NCI-H524 (cell line): ENCODE data around the gene LSM14B.
A peak's percentile ranks its signal among the peaks of the same experiment; 100 is the strongest.

Experiments used
- DNase-seq, 2 experiments: peaks; one replicate each; lab custom pipeline; 2025; lab: John Stamatoyannopoulos, UW

LSM14B gene

DNA sequence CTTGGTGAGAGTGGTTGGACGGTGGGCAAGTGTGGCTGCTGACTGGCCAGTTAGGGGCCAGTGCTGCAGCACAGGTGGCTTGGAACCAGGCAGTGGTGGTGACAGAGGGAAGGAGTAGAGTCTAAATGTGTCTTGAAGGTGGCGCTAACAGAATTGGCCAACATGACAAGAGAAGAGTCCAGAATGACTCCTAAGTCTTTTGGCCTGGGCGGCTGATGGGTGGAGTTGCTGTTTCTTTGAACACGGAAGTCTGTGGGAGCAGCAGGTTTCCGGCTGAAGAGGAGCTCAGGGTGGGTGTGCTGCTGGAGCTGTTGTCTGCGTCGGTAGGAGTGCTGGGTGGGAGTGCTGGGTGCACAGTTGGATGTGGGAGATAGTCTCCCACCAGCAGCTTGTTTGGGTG, 10.1 kb downstream of the LSM14B start:
- no peak for DNase-seq

DNA sequence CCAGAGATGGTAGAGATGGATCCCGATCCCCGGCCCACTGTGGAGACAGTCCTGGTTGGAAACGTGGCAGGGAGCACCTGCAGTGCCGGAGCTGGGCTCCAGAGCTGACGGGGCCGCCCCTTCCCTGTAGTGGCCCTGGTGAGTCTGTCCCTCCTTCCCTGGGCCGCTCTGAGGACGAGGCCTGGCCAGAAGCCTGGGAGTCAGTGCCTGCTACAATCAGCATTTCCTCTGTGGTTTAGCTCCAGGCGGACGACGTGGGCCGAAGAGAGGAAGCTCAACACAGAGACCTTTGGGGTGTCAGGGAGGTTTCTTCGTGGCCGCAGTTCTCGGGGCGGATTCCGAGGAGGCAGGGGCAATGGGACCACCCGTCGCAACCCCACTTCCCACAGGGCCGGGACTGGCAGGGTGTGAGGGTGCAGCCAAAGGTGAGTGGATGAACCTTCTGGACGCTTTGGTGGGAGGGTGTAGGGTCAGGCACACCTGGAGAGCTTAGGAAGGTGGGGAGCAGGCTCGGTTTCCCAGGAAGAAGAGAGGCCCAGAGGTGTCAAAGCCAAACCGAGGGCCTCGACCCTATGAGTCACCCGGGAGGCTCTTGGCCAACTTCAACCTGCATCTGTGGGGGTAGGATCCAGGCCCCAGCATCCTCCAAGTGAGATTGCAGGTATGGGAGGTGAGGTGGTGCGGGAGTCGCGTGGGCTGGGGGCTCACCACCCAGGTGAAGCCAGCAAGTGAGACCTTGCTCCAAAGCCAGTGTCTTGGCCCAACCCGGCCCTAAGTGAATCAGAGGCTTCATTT, 11.0 kb downstream of the LSM14B start:
- DNase-seq, result no peak

DNA sequence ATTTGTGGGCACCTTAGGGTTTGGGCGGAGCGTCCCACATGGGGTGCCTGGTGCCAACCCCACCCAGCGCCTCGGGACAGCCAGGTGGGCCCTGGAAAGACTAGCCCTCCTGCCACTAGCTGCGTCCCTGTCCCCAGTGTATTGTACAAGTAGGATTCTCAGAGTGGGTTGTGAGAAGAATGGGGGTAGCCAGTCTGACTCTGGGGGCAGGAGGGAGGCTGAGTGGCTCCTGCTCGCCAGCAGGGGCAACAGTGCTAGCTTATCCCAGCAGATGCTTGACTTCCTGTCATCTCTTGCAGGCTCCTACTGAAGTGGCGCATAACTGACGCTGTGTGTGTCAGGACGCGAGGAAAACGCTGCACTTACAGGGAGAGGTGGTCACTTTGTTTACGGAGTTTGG, 11.6 kb downstream of the LSM14B start:
- DNase-seq, result no peak

DNA sequence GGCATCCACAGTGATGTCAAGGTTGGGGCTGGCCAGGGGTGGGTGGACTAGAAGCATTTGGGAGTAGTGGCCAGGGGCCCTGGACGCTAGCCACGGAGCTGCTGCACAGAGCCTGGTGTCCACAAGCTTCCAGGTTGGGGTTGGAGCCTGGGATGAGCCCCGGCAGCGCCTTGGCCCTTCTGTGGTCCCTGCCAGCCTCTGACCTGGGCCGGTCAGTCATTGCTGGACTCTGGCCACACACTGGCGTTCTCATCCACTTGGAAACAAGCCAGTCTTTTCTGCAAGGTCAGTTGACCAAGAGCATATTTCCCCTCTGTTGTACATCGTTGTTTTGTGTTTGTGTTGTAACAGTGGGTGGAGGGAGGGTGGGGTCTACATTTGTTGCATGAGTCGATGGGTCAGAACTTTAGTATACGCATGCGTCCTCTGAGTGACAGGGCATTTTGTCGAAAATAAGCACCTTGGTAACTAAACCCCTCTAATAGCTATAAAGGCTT, 12.5 kb downstream of the LSM14B start:
- DNase-seq, result no peak

DNA sequence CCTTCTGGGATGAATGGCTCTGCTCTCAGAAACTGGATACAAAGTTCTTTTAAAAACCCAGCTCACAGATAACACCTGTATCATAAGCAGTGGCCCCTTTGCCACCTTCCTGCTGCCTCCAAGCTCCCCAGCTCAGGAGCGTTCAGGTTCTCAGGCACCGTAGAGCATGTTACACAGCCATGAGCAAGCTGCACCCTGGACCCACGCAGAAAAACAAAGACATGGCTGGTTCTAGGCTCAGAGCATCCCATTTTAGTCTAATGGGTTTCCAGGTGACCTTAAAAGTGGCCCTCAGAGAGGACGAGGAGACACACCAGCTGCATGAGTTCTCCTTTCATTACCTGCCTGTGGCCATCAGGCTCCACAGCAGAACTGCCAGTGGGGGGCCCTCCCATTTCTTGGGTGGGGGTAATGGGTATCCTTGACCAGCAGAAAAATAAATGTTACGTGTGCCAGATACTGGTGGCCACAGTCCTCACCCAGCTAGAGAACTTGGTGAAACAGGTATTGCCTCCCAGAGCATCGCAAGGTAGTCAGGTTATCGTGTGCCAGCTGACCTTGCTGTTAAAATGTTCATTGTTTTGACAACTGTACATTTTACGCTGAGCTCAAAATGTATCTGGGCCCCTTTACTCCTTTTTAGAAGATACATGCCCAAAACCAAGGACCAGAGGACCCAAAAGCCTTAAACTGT, 13.4 kb downstream of the LSM14B start:
- DNase-seq, result no peak

DNA sequence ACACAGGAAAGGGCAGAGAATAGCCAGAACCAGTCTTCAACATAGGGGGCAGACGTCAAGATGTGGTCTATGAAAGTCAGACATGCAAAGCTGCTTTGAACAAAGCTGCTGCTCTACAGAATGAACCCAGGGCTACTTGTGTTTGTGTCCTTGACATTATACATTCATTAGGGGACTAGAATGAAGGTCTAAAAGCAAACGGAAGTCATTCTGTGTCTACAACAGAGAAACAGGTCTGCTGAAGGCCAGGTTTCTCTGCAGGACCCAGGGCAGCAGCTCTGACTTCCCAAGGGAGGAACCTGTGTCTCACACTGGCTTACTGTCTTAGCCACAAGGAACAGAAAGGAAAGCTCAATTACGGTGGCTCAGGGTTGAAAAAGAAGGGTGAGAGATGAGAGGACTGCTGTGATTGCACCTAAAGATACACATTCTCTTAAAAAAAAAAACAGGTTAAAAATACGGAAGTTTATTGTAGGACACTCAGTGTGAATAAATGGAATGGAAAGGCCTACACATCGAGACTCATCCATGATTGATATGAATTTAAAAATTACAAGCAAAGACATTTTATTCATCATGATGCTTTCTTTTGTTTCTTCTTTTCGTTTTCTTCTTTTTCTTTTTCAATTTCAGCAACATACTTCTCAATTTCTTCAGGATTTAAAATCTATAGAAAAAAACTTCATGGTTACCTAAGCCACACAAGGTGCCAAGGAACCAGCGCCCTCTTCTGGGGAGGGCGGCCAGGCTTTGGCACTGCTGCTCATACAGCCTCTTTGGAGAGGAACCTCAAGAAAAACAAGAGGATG, 14.2 kb downstream of the LSM14B start:
- peak in 1 of 2 experiments; percentile 67 for DNase-seq

DNA sequence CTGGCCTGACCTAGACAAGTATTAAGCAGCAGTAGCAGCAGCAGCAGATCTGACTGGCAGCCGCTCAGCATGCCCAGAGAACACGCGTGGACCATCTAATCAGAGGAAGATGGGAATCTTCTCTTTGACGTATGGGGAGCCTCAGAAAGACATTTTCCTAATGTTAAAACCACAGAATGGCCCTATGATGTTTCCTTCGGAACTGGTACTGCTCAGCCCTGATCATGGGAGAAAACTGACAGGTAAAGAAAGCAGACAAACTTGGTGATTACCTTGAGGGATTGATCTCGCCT, 14.8 kb downstream of the LSM14B start:
- no peak for DNase-seq

DNA sequence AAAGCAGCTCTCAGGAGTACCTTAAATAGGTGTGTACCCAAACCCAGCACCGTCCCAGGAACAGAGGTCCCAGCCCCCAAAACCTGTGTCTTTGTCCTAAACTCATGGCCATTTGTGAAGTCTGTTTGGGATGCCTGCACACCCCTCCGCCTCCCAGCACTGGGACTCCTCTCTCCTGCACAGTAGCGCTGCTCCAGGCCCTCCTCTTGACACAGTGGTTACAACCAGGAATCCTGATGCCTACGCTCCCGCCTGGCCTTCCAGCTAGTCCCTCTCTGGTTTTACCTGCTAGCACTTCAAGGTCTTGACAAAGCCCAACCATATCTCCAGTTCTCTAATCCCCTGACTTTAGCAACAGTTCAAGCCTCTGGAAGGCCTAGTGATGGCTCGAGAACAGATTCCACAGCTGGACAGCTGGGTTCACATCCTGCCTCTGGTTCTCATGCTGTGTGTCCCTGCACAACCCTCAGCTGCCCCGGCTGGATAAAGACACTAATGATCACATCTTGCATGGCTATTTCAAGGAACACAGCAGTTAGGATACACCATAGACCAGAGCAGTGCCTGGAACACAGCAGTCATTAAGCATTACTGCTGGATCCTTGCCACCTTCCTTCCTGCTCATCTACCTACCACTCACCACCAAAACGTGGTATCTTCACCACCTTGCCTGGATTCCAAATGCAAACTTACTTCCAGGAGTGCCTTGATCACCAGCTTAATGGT, 15.4 kb downstream of the LSM14B start:
- DNase-seq, result no peak

DNA sequence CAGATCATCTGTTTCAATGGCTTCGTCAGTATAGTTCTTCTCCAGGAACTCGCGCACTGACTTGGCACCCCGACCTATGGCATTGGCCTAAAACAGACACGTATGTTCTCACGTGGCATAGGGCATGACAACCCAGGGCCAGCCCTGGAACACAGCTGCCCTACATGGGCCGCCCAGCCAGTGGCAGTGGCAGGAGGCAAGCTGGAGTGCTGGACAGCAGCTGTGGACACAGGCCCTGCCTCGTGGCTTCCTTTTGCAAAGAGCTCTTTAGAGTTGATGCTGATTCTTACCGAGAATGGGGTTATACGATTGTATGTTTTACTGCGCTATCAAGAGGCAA, 15.9 kb downstream of the LSM14B start:
- DNase-seq, result no peak

DNA sequence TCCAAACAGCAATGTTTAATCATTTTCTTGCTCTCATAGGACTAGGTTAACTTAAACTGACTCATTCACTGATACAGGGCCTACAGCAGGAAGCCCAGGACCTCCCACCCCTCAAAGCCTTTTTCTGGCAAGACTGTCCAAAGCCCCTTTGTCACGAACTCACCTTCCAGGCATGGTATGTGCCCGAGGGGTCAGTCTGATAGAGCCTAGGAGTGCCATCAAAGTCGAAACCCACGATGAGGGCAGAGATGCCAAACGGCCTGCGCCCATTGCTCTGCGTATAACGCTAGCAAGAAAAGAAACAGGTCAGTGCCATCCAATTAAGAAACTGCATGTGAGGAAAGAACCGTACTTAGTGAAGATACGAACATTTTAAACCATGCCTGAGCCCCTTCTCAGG, 16.6 kb downstream of the LSM14B start:
- DNase-seq, result no peak

DNA sequence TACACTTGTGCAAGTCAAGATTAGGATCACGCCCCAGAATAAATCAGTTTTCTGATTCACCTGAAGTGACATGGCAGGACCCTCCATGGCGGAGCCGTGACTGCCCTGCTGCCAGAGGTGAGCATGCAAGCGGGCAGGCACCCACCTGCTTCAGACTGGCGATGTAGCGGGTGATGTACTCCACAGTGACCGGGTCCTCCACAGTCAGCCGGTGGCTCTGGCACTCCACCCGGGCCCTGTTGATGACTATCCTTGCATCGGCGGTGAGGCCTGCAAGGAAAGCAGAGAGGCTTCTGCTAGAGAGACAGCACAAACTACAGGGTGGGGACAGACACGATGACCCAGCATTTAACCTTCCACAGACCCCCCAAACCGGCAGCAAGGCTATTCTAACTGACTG, 17.4 kb downstream of the LSM14B start:
- DNase-seq, result no peak

DNA sequence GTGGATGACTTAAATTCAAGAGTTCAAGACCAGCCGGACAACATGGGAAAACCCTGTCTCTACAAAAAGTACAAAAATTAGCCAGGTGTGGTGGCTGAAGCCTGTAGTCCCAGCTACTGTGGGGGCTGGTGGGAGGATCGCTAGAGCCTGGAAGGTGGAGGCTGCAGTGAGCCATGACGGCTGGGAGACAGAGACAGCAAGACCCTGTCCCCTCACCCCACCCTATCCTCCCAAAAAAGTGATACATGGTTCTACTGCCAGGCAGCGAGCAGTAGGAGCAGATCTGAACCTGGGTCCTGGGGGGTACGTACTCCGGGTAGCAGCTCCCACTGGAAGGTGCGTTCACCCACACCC, 18.7 kb downstream of the LSM14B start:
- no peak for DNase-seq

DNA sequence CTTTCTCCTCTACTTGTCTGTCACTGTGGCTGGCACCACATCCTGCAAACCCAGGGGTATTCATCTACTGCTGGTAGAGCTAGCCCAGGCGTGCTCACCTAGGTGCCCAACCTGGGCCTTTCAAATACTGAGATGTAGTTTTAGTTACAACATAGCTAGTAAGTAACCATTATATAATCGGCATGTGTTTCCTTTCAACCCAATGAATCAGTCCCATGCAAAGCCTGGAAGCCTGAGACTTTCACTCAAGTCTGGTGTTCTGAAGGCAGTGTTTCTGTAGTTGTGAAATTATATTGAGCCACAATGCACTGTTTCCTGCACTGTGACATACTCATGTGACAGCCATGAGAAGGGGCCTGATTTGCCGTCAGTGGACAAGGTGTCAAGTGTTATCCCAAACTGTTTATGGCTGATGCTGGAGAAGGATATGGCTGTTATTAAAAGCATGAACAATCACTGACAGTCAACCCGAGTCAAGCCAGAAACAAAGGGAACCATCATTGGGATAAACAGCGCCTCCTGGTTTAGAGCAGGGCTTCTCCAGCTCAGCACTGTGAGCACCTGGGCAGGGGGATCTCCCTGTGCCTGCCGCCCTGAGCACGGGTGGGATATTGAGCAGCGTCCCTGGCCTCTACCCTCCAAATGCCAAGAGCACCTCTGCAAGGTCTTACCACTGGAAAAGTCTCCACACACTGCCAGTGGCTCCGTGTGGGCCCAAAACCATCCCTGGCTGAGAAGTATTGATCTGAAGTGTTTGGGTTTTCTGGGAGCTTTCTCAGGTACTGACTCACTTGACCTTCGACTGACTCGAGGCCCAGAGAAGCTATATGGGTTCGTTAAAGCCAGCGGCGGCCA, 19.3 kb downstream of the LSM14B start:
- DNase-seq, result peak in 1 of 2 experiments; percentile 18

DNA sequence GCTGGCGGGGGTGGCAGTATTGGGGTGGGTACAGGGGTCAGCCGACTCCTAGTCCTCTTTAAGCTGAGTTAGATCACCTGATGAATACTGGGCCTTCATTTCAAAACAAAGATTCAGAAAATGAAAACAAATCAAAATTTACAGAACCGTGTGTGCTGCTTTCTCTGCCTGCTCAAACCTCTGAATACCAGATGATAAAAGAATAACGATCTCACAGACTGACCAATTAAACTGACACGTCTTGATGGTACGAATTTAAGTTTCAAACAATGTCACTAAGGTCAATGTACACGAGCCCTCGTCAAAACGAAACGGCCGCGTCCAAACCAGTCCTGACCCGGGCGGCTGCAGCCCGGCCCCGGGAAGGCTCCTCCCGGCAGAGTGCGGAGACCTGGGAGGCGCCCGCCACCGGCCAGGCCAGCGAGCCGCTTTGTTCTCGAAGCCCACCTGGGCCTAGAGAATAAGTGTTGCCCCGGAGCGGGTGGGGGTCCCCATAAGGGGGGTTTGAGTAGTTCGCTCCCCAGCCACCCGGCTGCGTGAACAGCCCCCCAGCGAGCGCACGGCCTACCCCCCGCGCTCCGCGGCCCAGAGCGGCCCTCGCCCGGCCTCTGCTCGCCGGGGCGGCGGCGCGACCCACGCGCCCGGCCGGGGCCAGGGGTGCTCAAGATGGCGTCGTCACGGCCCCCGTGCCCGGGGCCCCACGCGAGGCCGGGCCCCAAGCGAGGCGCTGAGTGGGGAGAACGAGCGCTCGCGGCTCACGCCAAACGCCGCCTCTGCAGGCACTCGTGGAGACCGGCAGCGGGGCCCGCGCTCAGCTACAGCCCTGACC, 20.2 kb downstream of the LSM14B start:
- no peak for DNase-seq

DNA sequence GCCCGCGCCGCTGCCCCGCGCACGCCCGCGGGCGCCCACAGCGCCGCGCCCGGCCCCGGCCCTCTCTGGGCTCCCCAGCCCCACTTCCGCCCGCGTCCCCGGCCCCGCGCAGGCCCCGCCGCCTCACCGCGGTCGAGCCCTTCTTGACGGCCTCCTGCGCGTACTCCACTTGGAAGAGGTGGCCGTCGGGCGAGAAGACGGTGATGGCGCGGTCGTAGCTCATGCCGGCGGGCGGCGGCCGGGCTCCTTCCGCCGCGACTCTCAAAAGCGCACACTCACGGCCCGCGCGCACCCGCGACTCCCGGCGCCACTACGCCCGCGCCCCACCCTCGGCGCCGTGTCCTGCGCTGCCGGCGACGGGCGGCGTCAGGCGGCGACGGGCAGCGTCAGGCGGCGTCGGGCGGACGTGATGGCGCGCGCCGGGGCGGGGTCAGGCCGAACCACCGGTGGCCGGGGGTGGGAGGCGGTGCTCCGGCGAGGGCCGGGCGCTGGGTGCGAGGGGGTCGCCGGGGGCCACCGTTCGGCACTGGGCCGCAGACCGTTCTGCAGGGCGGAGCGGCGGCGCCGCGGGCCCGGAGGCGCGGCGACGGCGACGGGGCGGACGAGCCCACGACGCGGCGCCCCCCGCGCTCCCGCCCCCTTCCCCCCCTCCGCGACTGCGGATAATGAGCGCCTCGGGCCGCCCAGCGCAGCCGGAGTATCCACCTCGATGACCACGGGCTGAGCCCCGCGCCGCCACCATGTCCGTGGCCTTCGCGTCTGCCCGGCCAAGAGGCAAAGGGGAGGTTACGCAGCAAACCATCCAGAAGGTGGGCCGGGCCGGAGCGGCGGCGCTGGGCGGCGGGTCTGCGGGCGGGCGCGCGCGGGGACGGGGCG, 21.0 kb downstream of the LSM14B start, which contains the start of the genes PSMA7 and SS18L1:
TSS of gene PSMA7 (minus strand) at position 314 of the 876 bp plus-strand sequence. CDS start at position 223, 91 bp downstream.
TSS of gene SS18L1 (plus strand) at position 689 of the 876 bp plus-strand sequence. CDS start at position 741, 52 bp downstream.
- DNase-seq, result peak; percentile 62 to 78

DNA sequence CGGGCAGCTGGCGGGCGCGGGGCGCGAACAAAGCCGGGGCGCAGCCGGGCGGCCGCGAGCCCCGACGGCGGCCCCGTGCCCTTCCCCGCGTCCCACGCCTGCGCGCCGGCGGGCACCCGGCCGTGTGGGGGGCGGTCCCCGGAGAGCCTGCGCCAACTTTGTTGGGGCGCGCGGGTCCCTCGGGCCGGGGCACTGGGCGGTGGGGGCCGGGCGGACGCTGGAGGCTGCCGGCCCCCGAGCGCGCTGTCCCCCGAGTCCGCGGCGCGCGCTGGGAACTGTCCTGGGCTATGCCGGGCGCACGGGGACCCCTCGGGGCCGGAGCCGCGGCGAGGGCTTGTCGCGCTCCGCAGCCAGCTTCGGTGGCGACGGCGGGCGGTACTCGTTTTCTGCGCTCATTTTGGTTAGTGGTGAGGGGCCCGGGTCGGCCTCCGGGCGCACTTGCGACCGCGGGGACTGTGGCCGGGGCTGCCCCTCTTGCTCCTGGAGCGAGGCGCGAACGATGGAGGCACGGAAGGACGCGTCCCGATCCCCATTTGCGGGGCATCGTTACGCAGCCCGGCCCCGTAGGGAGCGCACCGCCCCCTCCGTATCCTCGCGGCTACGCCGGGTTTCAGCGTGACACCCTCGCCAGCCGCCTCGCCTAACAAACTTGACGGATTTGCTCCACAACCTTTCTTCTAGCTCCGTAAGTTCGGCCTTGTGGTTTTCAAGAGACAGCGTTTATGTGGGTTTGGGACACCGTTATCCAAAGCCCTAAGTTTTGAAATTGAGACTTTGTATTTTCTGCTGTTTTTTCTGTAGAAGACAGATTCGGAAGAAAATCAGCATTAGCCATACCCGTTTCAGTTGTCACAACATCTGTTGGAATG, 21.9 kb downstream of the LSM14B start:
- peak in 1 of 2 experiments; percentile 27 for DNase-seq

DNA sequence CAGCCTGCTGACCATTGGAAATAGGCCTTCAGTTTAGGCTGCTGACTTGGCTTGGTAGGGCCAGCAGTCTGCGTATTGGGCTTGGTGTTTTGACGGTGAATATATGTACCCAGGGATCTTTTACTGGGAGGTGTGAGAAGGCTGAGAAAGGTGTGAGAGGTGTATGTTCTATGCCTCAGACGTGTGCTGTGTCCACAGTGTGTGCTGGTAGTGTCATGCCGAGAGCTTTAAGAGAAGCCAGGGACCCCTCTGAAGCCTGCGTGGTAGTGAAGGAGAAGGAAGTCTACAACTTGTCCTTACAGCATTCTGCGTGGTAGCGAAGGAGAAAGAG, 23.4 kb downstream of the LSM14B start:
- no peak for DNase-seq

DNA sequence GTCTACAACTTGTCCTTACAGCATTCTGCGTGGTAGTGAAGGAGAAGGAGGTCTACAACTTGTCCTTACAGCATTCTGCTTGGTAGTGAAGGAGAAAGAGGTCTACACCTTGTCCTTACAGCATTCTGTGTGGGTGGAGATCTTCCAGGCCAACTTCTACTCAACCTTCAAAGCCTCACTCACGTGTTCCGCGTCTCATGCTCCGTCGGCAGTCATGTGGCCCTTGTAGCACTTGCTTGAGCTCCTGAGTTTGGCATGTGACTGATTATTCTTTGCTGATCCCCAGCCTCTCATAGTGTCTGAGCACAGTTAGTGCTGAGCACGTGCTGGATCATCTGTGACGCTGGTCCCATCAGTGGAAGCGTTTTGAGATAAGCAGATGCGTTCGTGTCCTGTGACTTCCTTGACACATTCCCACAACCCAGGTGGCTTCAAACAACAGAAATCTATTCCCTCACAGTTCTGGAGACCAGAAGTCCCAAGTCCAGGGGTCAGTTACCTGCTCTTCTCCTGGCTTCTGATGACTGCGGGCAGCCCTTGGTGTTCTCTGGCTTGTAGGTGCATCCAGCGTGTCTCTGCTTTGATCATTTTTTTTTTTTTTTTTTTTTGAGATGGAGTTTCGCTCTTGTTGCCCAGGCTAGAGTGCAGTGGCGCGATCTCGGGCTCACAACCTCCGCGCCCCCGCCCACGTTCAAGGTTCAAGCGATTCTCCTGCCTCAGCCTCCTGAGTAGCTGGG, 23.9 kb downstream of the LSM14B start:
- DNase-seq, result no peak
